ENCODE data around the gene TMOD3. TPM values are rescaled to one million over a fixed set of nuclear protein-coding genes. Genes with fewer than 3 reads are reported as not detected.
A peak's percentile ranks its signal among the peaks of the same experiment; 100 is the strongest.

The TMOD3 gene
- total RNA-seq, 1 donor from 2014 or later = 80.3 TPM

DNA sequence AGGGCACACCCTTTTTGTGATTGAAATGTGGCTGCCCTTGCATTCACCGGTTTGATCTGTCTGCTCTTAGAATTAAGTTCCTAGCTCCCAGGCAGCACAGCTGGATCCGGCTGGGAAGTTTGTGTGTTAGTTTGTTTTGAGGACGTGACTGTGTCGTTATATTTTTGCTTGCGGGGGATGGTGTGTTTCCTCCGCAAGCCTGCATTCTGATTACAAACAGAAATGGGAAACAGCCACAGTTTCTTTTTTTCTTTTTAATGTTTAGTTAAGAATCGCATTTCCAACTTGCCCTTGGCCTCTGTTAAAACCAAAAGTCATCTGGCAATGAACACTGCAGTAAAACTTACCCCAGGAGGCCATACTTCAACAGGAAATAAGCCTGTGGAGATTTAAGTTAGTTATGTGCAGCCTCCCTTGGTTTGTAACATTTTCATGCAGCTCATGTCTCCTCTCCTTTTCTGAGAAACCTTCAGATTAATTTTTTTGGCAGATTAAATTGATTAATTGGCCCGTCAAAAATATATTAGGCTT is 888 bp downstream of the TMOD3 start:
- Histone ChIP-seq H3K36me3 (ENCODE audit: control insufficient read depth, insufficient read depth, low read length) (no peaks in the 10 kb centered on the region), H3K4me3 (ENCODE audit: low read depth, low read length) (peak overlapping the region; percentile 70), H3K27me3 (ENCODE audit: control insufficient read depth, insufficient read depth, low read length) (no peaks in the 10 kb centered on the region)
- FAIRE-seq (no peak), DNase-seq (ENCODE audit: low read depth) (peak; percentile 34)
- TF ChIP-seq, protein P1, sequence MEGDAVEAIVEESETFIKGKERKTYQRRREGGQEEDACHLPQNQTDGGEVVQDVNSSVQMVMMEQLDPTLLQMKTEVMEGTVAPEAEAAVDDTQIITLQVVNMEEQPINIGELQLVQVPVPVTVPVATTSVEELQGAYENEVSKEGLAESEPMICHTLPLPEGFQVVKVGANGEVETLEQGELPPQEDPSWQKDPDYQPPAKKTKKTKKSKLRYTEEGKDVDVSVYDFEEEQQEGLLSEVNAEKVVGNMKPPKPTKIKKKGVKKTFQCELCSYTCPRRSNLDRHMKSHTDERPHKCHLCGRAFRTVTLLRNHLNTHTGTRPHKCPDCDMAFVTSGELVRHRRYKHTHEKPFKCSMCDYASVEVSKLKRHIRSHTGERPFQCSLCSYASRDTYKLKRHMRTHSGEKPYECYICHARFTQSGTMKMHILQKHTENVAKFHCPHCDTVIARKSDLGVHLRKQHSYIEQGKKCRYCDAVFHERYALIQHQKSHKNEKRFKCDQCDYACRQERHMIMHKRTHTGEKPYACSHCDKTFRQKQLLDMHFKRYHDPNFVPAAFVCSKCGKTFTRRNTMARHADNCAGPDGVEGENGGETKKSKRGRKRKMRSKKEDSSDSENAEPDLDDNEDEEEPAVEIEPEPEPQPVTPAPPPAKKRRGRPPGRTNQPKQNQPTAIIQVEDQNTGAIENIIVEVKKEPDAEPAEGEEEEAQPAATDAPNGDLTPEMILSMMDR (IDR thresholded peaks at IDR 0.05; ENCODE audit: insufficient read depth, low read length, severe bottlenecking) = no peak

- DNase-seq (ENCODE audit: low read depth) (no peak), FAIRE-seq (no peak)
- Histone ChIP-seq H3K4me3 (ENCODE audit: low read depth, low read length) (no peak overlapping the region), H3K36me3 (ENCODE audit: control insufficient read depth, insufficient read depth, low read length) (no peaks in the 10 kb centered on the region), H3K27me3 (ENCODE audit: control insufficient read depth, insufficient read depth, low read length) (no peaks in the 10 kb centered on the region)
- TF ChIP-seq, protein P1 (IDR thresholded peaks at IDR 0.05; ENCODE audit: insufficient read depth, low read length, severe bottlenecking) = no peak
Measured at GRCh38 chr15:51833772-51834171, 4.3 kb downstream of the TMOD3 start.

DNA sequence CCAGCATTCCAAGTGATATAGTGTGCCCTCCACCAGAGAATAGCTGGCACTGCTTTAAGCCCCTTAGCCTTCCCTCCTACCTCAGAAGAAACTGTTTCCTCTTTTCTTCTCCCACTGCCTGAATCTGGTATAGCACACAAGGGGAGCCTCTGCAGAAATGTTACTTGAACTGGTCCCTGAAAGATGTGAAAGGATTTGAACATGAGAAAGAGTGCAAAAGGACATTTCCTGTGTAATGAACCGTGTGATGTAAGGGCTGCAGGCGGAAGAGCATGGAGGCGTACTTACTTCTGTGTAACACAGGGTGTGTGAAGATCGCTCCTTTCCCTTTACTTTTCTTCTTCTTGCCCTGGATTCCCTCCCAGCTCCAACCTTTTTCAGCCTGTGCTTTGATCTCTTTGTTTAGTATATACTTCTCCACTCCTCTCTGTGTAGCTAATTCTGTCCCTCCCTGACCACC is 8.4 kb downstream of the TMOD3 start:
- Histone ChIP-seq H3K27me3 (ENCODE audit: control insufficient read depth, insufficient read depth, low read length) (no peaks in the 10 kb centered on the region), H3K36me3 (ENCODE audit: control insufficient read depth, insufficient read depth, low read length) (no peaks in the 10 kb centered on the region), H3K4me3 (ENCODE audit: low read depth, low read length) (no peak overlapping the region)
- DNase-seq (ENCODE audit: low read depth) = no peak
- no peak for FAIRE-seq
- TF ChIP-seq, protein P1 (IDR thresholded peaks at IDR 0.05; ENCODE audit: insufficient read depth, low read length, severe bottlenecking) = no peak

- no peaks in the 10 kb centered on the region for H3K36me3 ChIP-seq (ENCODE audit: control insufficient read depth, insufficient read depth, low read length)
- no peaks in the 10 kb centered on the region for H3K27me3 ChIP-seq (ENCODE audit: control insufficient read depth, insufficient read depth, low read length)
- no peak overlapping the region for H3K4me3 ChIP-seq (ENCODE audit: low read depth, low read length)
- FAIRE-seq = no peak
- DNase-seq (ENCODE audit: low read depth) = no peak
- TF ChIP-seq, protein P1 (IDR thresholded peaks at IDR 0.05; ENCODE audit: insufficient read depth, low read length, severe bottlenecking) = no peak
Measured at GRCh38 chr15:51838270-51838669, 8.8 kb downstream of the TMOD3 start.

- TF ChIP-seq, protein P1 (IDR thresholded peaks at IDR 0.05; ENCODE audit: insufficient read depth, low read length, severe bottlenecking) = no peak
- Histone ChIP-seq H3K4me3 (ENCODE audit: low read depth, low read length) (no peak overlapping the region), H3K27me3 (ENCODE audit: control insufficient read depth, insufficient read depth, low read length) (no peaks in the 10 kb centered on the region), H3K36me3 (ENCODE audit: control insufficient read depth, insufficient read depth, low read length) (no peaks in the 10 kb centered on the region)
- no peak for FAIRE-seq
- no peak for DNase-seq (ENCODE audit: low read depth)
Measured at GRCh38 chr15:51840692-51841091, 11.2 kb downstream of the TMOD3 start.
